GM12878 (cell line): ENCODE results near the gene OPN3. TPM values are rescaled to one million over a fixed set of nuclear protein-coding genes. Genes with fewer than 3 reads are reported as not detected.

Experiments used
- ATAC-seq: fragments of 200-7000 bp; cut with Tn5 transposase; 3 replicates; pipeline ENCODE4 v1.9.1; 2020; ENCODE audit warnings: mild to moderate bottlenecking, moderate library complexity
- BruUV-seq: library from RNA; stranded (reverse); fragments of 400-500 nt; replicated peaks from 2 replicates; lab custom pipeline; 2021; lab: Mats Ljungman, UMichigan
- CTCF ChIA-PET: fragments of 300-600 bp; sonication (Branson Sonifier 250); formaldehyde crosslinking; extraction: SDS; loops from one replicate; lab custom pipeline; 2021; ENCODE audit warnings: inconsistent platforms; lab: Yijun Ruan, JAX
- POLR2A ChIA-PET: fragments of 350-600 bp; formaldehyde crosslinking; extraction: SDS; loops from one replicate; lab custom pipeline; 2021; ENCODE audit warnings: inconsistent platforms; lab: Charles Lee
- RAD21 ChIA-PET: fragments of 300-600 bp; sonication (Branson Sonifier 250); formaldehyde crosslinking; loops from one replicate; lab custom pipeline; 2023; ENCODE audit warnings: antibody characterized with exemption; ENCODE audit not compliant: unreplicated experiment; lab: Charles Lee
- SMC1A ChIA-PET: fragments of 300-600 bp; sonication (Branson Sonifier 250); formaldehyde crosslinking; loops from one replicate; lab custom pipeline; 2023; ENCODE audit not compliant: unreplicated experiment, uncharacterized antibody; lab: Charles Lee
- DNase-seq: peaks from one replicate; pipeline ENCODE4 v3.0.0-alpha.2; 2011; ENCODE audit warnings: low read depth, low spot score
- FAIRE-seq: peaks from 3 replicates; lab custom pipeline; 2011; peaks lifted over from hg19 to GRCh38; lab: Jason Lieb, UNC
- H2AFZ ChIP-seq: 2 replicates; pipeline ENCODE4 v1.6.0; 2011; ENCODE audit warnings: low read depth, low read length, control low read depth; ENCODE audit not compliant: control insufficient read depth
- H3K27ac ChIP-seq: 2 replicates; pipeline ENCODE4 v1.5.1; 2011; ENCODE audit warnings: control low read depth; ENCODE audit not compliant: control insufficient read depth, insufficient read depth
- H3K27me3 ChIP-seq, 2 experiments: replicated peaks in 1 of 2; 2 replicates each; pipeline versions ENCODE4 v1.6.0 to v1.6.1; 2011; ENCODE audit warnings: low read length in 1 of 2; ENCODE audit not compliant: control insufficient read depth in 2 of 2, insufficient read depth in 2 of 2
- H3K36me3 ChIP-seq, 2 experiments: 2 replicates each; pipeline ENCODE4 v1.5.1; 2011; ENCODE audit warnings: low read length in 1 of 2; ENCODE audit not compliant: control insufficient read depth in 2 of 2, insufficient read depth in 2 of 2
- H3K4me1 ChIP-seq: 2 replicates; pipeline ENCODE4 v1.6.1; 2011; ENCODE audit warnings: mild to moderate bottlenecking, low read length, moderate library complexity, mixed read lengths; ENCODE audit not compliant: control insufficient read depth, insufficient read depth
- H3K4me2 ChIP-seq: 2 replicates; pipeline ENCODE4 v1.6.0; 2011; ENCODE audit warnings: control low read depth; ENCODE audit not compliant: control insufficient read depth, insufficient read depth
- H3K4me3 ChIP-seq: fragments of 200-600 bp; sonication (generic); 2 replicates; pipeline ENCODE4 v1.5.1; 2016
- H3K79me2 ChIP-seq: 2 replicates; pipeline ENCODE4 v1.6.0; 2011; ENCODE audit warnings: low read length; ENCODE audit not compliant: control insufficient read depth, insufficient read depth
- H3K9ac ChIP-seq: 2 replicates; pipeline ENCODE4 v1.8.0; 2011; ENCODE audit warnings: low read length, control low read depth, mixed read lengths; ENCODE audit not compliant: control insufficient read depth, insufficient read depth
- H3K9me3 ChIP-seq: replicated peaks from 3 replicates; pipeline ENCODE4 v1.5.1; 2011; ENCODE audit warnings: mild to moderate bottlenecking, low read length; ENCODE audit not compliant: control insufficient read depth, insufficient read depth
- H4K20me1 ChIP-seq: 2 replicates; pipeline ENCODE4 v1.6.0; 2011; ENCODE audit not compliant: control insufficient read depth, insufficient read depth
- FOS ChIP-seq: IDR thresholded peaks from 3 replicates; pipeline ENCODE4 v1.6.1; 2011; ENCODE audit warnings: borderline replicate concordance; ENCODE audit not compliant: insufficient read length; ENCODE audit errors: extremely low read depth
- FOXK2 ChIP-seq: fragments of 450-650 bp; IDR thresholded peaks from 2 replicates; pipeline ENCODE4 v1.6.1; 2017; ENCODE audit warnings: mild to moderate bottlenecking, moderate library complexity
- HSF1 ChIP-seq: fragments of 150-350 bp; IDR thresholded peaks from 2 replicates; pipeline ENCODE4 v1.6.1; 2014; ENCODE audit warnings: mild to moderate bottlenecking, low read depth, low read length
- JUNB ChIP-seq: IDR thresholded peaks from 2 replicates; pipeline ENCODE4 v1.6.1; 2016; ENCODE audit warnings: antibody characterized with exemption, mild to moderate bottlenecking
- KAT2A ChIP-seq: conservative IDR thresholded peaks from 2 replicates; pipeline ENCODE4 v1.6.1; 2011; ENCODE audit warnings: low read depth, low read length; ENCODE audit not compliant: control insufficient read depth
- MYB ChIP-seq: fragments of 150-350 bp; IDR thresholded peaks from 2 replicates; pipeline ENCODE4 v1.6.1; 2014; ENCODE audit warnings: mild to moderate bottlenecking, low read depth, low read length, borderline replicate concordance
- NFXL1 ChIP-seq: fragments of 450-650 bp; IDR thresholded peaks from 2 replicates; pipeline ENCODE4 v1.6.1; 2017; ENCODE audit warnings: antibody characterized with exemption, mild to moderate bottlenecking, borderline replicate concordance
- PBX3 ChIP-seq: IDR thresholded peaks from 2 replicates; pipeline ENCODE4 v1.6.1; 2011; ENCODE audit warnings: mild to moderate bottlenecking, low read depth, low read length, moderate library complexity; ENCODE audit not compliant: insufficient replicate concordance
- PKNOX1 ChIP-seq: fragments of 450-650 bp; IDR thresholded peaks from 2 replicates; pipeline ENCODE4 v1.6.1; 2016; ENCODE audit warnings: mild to moderate bottlenecking
- PML ChIP-seq: IDR thresholded peaks from 2 replicates; pipeline ENCODE4 v1.6.1; 2012; ENCODE audit warnings: low read length, inconsistent platforms
- POU2F2 ChIP-seq: IDR thresholded peaks from 3 replicates; pipeline ENCODE4 v1.6.1; 2011; ENCODE audit warnings: low read depth, mild to moderate bottlenecking, low read length, borderline replicate concordance
- RAD21 ChIP-seq: IDR thresholded peaks from 2 replicates; pipeline ENCODE4 v1.6.1; 2011; ENCODE audit warnings: mild to moderate bottlenecking, low read depth, low read length, moderate library complexity; ENCODE audit not compliant: insufficient read depth
- SP1 ChIP-seq: IDR thresholded peaks from one replicate; pipeline ENCODE4 v1.6.1; 2011; ENCODE audit warnings: low read depth, low read length
- SUPT20H ChIP-seq: IDR thresholded peaks from 2 replicates; pipeline ENCODE4 v1.6.1; 2011; ENCODE audit warnings: low read depth, mild to moderate bottlenecking, low read length, moderate library complexity, borderline replicate concordance; ENCODE audit not compliant: control insufficient read depth
- TBL1XR1 ChIP-seq: IDR thresholded peaks from 2 replicates; pipeline ENCODE4 v1.6.1; 2012; ENCODE audit warnings: low read depth, low read length, improper control_type of control experiment
- ZNF384 ChIP-seq: IDR thresholded peaks from 2 replicates; pipeline ENCODE4 v1.6.1; 2012; ENCODE audit warnings: low read depth, mild to moderate bottlenecking, low read length, improper control_type of control experiment, borderline replicate concordance
- WGBS: methylation state at CpG from one replicate; pipeline ENCODE4 v1.1.6; 2016; ENCODE audit warnings: low lambda C conversion rate; ENCODE audit not compliant: insufficient replicate concordance, insufficient coverage; ENCODE audit errors: missing lambda C conversion rate; 5-methylcytosine and 5-hydroxymethylcytosine counted together
- in situ Hi-C: fragments of 300-500 bp; cut with MboI; formaldehyde crosslinking; loops from 9 replicates; pipeline ENCODE4 v1.14.3; 2018; ENCODE audit warnings: mixed read lengths
- intact Hi-C: fragments of 100-400 bp; cut with micrococcal nuclease; formaldehyde crosslinking; loops from one replicate; pipeline ENCODE4 v1.14.2; 2022; ENCODE audit not compliant: unreplicated experiment
- polyA plus RNA-seq, 11 experiments: library from polyadenylated mRNA; depleted of rRNA in 4 of 11; unstranded in 6 of 11; stranded (reverse) in 5 of 11; fragments of >200 nt; fragmentation: Nextera tagmentation in 4 of 11; fragmentation: Illumina TruSeq in 1 of 11; extraction: Ambion mirVana in 4 of 11; extraction: Trizol in 1 of 11; gene quantifications; 1 replicate in 1 of 11; 2 replicates in 10 of 11; pipeline versions ENCODE4 v1.2.1 to v1.2.3, GENCODE V29; 2011 to 2016; ENCODE audit warnings: inconsistent platforms in 2 of 11, missing spikeins in 2 of 11, low read depth in 1 of 11
- total RNA-seq, 4 experiments: library from RNA; depleted of rRNA in 3 of 4; stranded (reverse); fragments of >200 nt in 3 of 4; fragmentation: Illumina TruSeq in 1 of 4; extraction: Trizol in 1 of 4; gene quantifications; 2 replicates each; pipeline versions ENCODE4 v1.2.1 to v1.2.3, GENCODE V29; 2013 to 2021
- TF ChIP-seq, protein P1 (sequence below): IDR thresholded peaks from 2 replicates; pipeline ENCODE4 v1.6.1; 2011; ENCODE audit warnings: low read depth, mild to moderate bottlenecking, low read length, moderate library complexity, borderline replicate concordance; ENCODE audit errors: extremely low read depth
- TF ChIP-seq, protein P2 (sequence below): fragments of 450-650 bp; conservative IDR thresholded peaks from 2 replicates; pipeline ENCODE4 v1.6.1; 2017; ENCODE audit warnings: mild to moderate bottlenecking, moderate library complexity

The OPN3 gene
- total and polyA plus RNA-seq, 10 of the 15 experiments (the other 5 are each of a cell fraction or from before 2014, with no cell fraction given) = 0.26 to 12.2 (median 7.4) TPM

DNA sequence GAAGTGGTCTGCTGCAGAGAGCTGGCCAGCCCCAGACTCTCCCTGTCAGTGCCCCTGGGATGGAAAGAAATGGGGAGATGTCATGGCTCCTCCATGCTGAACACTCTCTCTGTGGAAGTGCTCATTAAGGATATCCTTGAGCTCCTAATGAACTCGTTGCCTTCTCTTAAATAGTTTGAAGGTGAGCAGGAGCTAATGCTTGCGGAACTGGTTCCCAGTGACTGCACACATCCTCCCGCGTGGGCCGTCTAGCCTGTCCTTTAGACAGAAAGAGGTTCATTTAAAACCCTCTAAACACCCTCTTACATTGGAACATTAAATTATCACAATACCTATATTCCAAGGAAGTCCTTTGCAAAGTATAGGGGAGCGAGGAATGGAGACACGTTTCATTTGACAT is 6.0 kb upstream of the OPN3 start (continued):
- no peak for TF ChIP-seq NFXL1
- TF ChIP-seq, protein P1, sequence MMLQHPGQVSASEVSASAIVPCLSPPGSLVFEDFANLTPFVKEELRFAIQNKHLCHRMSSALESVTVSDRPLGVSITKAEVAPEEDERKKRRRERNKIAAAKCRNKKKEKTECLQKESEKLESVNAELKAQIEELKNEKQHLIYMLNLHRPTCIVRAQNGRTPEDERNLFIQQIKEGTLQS = no peak
- no peak for TF ChIP-seq SP1
- no peak for TF ChIP-seq JUNB
- no peak for TF ChIP-seq PKNOX1
- TF ChIP-seq SUPT20H = no peak

- 87% methylated on average over 4 of the region's 4 CpGs for WGBS
- no peak for TF ChIP-seq TBL1XR1
- TF ChIP-seq FOXK2 = no peak
- TF ChIP-seq FOS = no peak
- TF ChIP-seq HSF1 = no peak
- TF ChIP-seq KAT2A = no peak
- TF ChIP-seq POU2F2 = no peak
- TF ChIP-seq PBX3 = no peak
- no peak for TF ChIP-seq PML
- TF ChIP-seq ZNF384 = no peak
- TF ChIP-seq, protein P2, sequence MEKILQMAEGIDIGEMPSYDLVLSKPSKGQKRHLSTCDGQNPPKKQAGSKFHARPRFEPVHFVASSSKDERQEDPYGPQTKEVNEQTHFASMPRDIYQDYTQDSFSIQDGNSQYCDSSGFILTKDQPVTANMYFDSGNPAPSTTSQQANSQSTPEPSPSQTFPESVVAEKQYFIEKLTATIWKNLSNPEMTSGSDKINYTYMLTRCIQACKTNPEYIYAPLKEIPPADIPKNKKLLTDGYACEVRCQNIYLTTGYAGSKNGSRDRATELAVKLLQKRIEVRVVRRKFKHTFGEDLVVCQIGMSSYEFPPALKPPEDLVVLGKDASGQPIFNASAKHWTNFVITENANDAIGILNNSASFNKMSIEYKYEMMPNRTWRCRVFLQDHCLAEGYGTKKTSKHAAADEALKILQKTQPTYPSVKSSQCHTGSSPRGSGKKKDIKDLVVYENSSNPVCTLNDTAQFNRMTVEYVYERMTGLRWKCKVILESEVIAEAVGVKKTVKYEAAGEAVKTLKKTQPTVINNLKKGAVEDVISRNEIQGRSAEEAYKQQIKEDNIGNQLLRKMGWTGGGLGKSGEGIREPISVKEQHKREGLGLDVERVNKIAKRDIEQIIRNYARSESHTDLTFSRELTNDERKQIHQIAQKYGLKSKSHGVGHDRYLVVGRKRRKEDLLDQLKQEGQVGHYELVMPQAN = no peak
- no peak for TF ChIP-seq MYB
- TF ChIP-seq RAD21 = no peak
These were observed 5.0 kb upstream of the OPN3 start for GRCh38 chr1:241645199-241645598.

More at GRCh38 chr1:241645199-241645598, 5.0 kb upstream of the OPN3 start:
- ChIA-PET SMC1A (no interaction called here), RAD21 (no interaction called here), CTCF (no interaction called here), POLR2A (no interaction called here)
- no peak overlapping the region for H3K4me3 ChIP-seq
- H3K4me2 ChIP-seq = no peak overlapping the region
- H3K9me3 ChIP-seq = no peaks in the 10 kb centered on the region; the same call in 2 of the 3 replicates
- H3K79me2 ChIP-seq = no peaks in the 10 kb centered on the region
- FAIRE-seq (no peak), ATAC-seq (no peak), DNase-seq (no peak)
- BruUV-seq = no TSS peak
- no peaks in the 10 kb centered on the region; a peak in 1 of 4 replicates for H3K27me3 ChIP-seq
- no peak overlapping the region for H2AFZ ChIP-seq
- no peaks in the 10 kb centered on the region for H4K20me1 ChIP-seq
- no peaks in the 10 kb centered on the region for H3K36me3 ChIP-seq
- H3K27ac ChIP-seq = no peak overlapping the region
- intact Hi-C loops = no loop called here
- peaks cover 5% of the 10 kb centered on the region; the same call in 1 of the 2 replicates for H3K4me1 ChIP-seq
- H3K9ac ChIP-seq = no peak overlapping the region
- in situ Hi-C loops = no loop called here
